H1 (cell line): ENCODE data around the gene STAG1.

Source experiments
- CBX8 ChIP-seq: fragments of 300-800, 300-1000 bp; sonication (generic); IDR thresholded peaks from 2 replicates; pipeline ENCODE4 v1.7.1; 2016; ENCODE audit warnings: low read depth, low read length, borderline replicate concordance
- EZH2 ChIP-seq: fragments of 200-600 bp; sonication (generic); IDR thresholded peaks from 2 replicates; pipeline ENCODE4 v1.7.1; 2012; ENCODE audit warnings: low read depth, mild to moderate bottlenecking, moderate library complexity, low read length, inconsistent platforms; ENCODE audit not compliant: severe bottlenecking
- NRF1 ChIP-seq: IDR thresholded peaks from 2 replicates; pipeline ENCODE4 v1.6.1; 2011; ENCODE audit warnings: mild to moderate bottlenecking, low read depth, low read length, improper control_type of control experiment
- POLR2A ChIP-seq, 2 experiments: IDR thresholded peaks; 1 replicate in 1 of 2; 2 replicates in 1 of 2; pipeline ENCODE4 v1.6.1; 2011; ENCODE audit warnings: low read depth in 2 of 2, low read length in 2 of 2, mild to moderate bottlenecking in 2 of 2; ENCODE audit errors: control extremely low read depth in 1 of 2
- POLR2AphosphoS5 ChIP-seq: IDR thresholded peaks from 2 replicates; pipeline ENCODE4 v1.6.1; 2011; ENCODE audit warnings: low read depth, low read length
- RAD21 ChIP-seq, 2 experiments: IDR thresholded peaks in 1 of 2; conservative IDR thresholded peaks in 1 of 2; 2 replicates each; pipeline ENCODE4 v1.6.1; 2011; ENCODE audit warnings: low read depth in 2 of 2, low read length in 2 of 2, improper control_type of control experiment in 1 of 2, inconsistent platforms in 1 of 2, mild to moderate bottlenecking in 1 of 2, moderate library complexity in 1 of 2
- SAP30 ChIP-seq: fragments of 300-600 bp; sonication (generic); IDR thresholded peaks from 2 replicates; pipeline ENCODE4 v1.7.1; 2012; ENCODE audit warnings: low read length, moderate library complexity, mild to moderate bottlenecking, inconsistent platforms; ENCODE audit not compliant: insufficient read depth, insufficient replicate concordance
- SIRT6 ChIP-seq: IDR thresholded peaks from one replicate; pipeline ENCODE4 v1.7.1; 2012; ENCODE audit warnings: low read length, inconsistent platforms
- SP1 ChIP-seq: IDR thresholded peaks from 2 replicates; pipeline ENCODE4 v1.6.1; 2011; ENCODE audit warnings: low read depth, low read length
- TCF12 ChIP-seq: IDR thresholded peaks from 2 replicates; pipeline ENCODE4 v1.6.1; 2011; ENCODE audit warnings: low read depth, mild to moderate bottlenecking, low read length
- TF ChIP-seq, protein P1 (sequence below), 3 experiments: IDR thresholded peaks; 1 replicate in 2 of 3; 2 replicates in 1 of 3; pipeline versions ENCODE4 v1.5.1 to v1.6.1; 2011; ENCODE audit warnings: low read length in 3 of 3, mild to moderate bottlenecking in 3 of 3, inconsistent platforms in 2 of 3, low read depth in 1 of 3, moderate library complexity in 1 of 3; ENCODE audit not compliant: insufficient read depth in 1 of 3; ENCODE audit errors: control extremely low read depth in 1 of 3

GRCh38 chr3:136664771-136665170 is 87.4 kb downstream of the STAG1 start:
- TF ChIP-seq POLR2AphosphoS5, result no peak
- no peak for TF ChIP-seq SAP30
- TF ChIP-seq CBX8, result no peak
- no peak for TF ChIP-seq NRF1
- TF ChIP-seq, protein P1, sequence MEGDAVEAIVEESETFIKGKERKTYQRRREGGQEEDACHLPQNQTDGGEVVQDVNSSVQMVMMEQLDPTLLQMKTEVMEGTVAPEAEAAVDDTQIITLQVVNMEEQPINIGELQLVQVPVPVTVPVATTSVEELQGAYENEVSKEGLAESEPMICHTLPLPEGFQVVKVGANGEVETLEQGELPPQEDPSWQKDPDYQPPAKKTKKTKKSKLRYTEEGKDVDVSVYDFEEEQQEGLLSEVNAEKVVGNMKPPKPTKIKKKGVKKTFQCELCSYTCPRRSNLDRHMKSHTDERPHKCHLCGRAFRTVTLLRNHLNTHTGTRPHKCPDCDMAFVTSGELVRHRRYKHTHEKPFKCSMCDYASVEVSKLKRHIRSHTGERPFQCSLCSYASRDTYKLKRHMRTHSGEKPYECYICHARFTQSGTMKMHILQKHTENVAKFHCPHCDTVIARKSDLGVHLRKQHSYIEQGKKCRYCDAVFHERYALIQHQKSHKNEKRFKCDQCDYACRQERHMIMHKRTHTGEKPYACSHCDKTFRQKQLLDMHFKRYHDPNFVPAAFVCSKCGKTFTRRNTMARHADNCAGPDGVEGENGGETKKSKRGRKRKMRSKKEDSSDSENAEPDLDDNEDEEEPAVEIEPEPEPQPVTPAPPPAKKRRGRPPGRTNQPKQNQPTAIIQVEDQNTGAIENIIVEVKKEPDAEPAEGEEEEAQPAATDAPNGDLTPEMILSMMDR (IDR thresholded peaks at IDR 0.05; ENCODE audit: control extremely low read depth in 1 of 3, insufficient read depth in 1 of 3, low read depth in 1 of 3, low read length in 3 of 3), result no peak
- TF ChIP-seq SP1, result no peak
- no peak for TF ChIP-seq POLR2A (IDR thresholded peaks at IDR 0.05; ENCODE audit: control extremely low read depth in 1 of 2, low read depth in 2 of 2, low read length in 2 of 2)
- TF ChIP-seq EZH2, result no peak
- no peak for TF ChIP-seq SIRT6
- no peak for TF ChIP-seq RAD21 (IDR thresholded peaks at IDR 0.05 in 1 of 2, conservative IDR thresholded peaks at IDR 0.05 in 1 of 2; ENCODE audit: low read depth in 2 of 2, low read length in 2 of 2)
- TF ChIP-seq TCF12, result no peak
